ENCODE data around the gene ARHGAP4. TPM values are rescaled to one million over a fixed set of nuclear protein-coding genes. Genes with fewer than 3 reads are reported as not detected.

The ARHGAP4 gene
- total and polyA plus RNA-seq, 8 donors = 21.9 to 96.2 (median 26.3) TPM

GRCh38 chrX:153926858-153927671 is 1.0 kb upstream of the ARHGAP4 start:
- DNase-seq (peak; percentile 17 to 86 (median 64)), ATAC-seq (peak; percentile 8)
- H3K36me3 ChIP-seq = peaks cover 0 to 22% of the 10 kb centered on the region in 2 donors
- no peak for TF ChIP-seq CTCF (IDR thresholded peaks at IDR 0.05)
- no peaks in the 10 kb centered on the region for H3K27me3 ChIP-seq
- H3K4me1 ChIP-seq = peaks cover 4 to 38% of the 10 kb centered on the region in 2 donors
- peak overlapping the region; percentile 35 to 57 for H3K4me3 ChIP-seq
- H3K27ac ChIP-seq = peak overlapping the region; percentile 96 to 97
- intact Hi-C loops (cut with DNase I) = no loop called here
- H3K9me3 ChIP-seq = no peaks in the 10 kb centered on the region

- DNase-seq (no peak), ATAC-seq (no peak)
- Histone ChIP-seq H3K27ac (peak overlapping the region; percentile 96 to 97), H3K9me3 (no peaks in the 10 kb centered on the region), H3K4me3 (peak overlapping the region in 1 of 2 donors; percentile 57), H3K27me3 (no peaks in the 10 kb centered on the region), H3K36me3 (peaks cover 0 to 17% of the 10 kb centered on the region in 2 donors), H3K4me1 (peaks cover 4 to 43% of the 10 kb centered on the region in 2 donors)
- TF ChIP-seq CTCF (IDR thresholded peaks at IDR 0.05) = no peak
- intact Hi-C loops (cut with DNase I) = no loop called here
These were observed 441 bp upstream of the ARHGAP4 start for GRCh38 chrX:153926552-153926857.

GRCh38 chrX:153925387-153925738 is 701 bp downstream of the ARHGAP4 start:
- no peaks in the 10 kb centered on the region for H3K9me3 ChIP-seq

GRCh38 chrX:153924149-153924861 is 1.8 kb downstream of the ARHGAP4 start:
- peak in 1 of 2 donors; percentile 20 for TF ChIP-seq CTCF (IDR thresholded peaks at IDR 0.05)
- Histone ChIP-seq H3K4me1 (peaks cover 4 to 40% of the 10 kb centered on the region in 2 donors), H3K27ac (peak overlapping the region; percentile 67 to 97), H3K4me3 (peak overlapping the region in 1 of 2 donors; percentile 57), H3K27me3 (no peaks in the 10 kb centered on the region), H3K9me3 (no peaks in the 10 kb centered on the region), H3K36me3 (peaks cover 0 to 17% of the 10 kb centered on the region in 2 donors)
- ATAC-seq (no peak), DNase-seq (peak in 2 of 4 donors; percentile 44 to 57)
- intact Hi-C loops (cut with DNase I) = no loop called here

More at GRCh38 chrX:153925387-153925738, 701 bp downstream of the ARHGAP4 start:
- ATAC-seq (no peak), DNase-seq (no peak)
- H3K27ac ChIP-seq = peak overlapping the region; percentile 67 to 97
- peaks cover 4 to 44% of the 10 kb centered on the region in 2 donors for H3K4me1 ChIP-seq
- intact Hi-C loops (cut with DNase I) = no loop called here
- H3K36me3 ChIP-seq = peaks cover 0 to 14% of the 10 kb centered on the region in 2 donors
- H3K27me3 ChIP-seq = no peaks in the 10 kb centered on the region
- H3K4me3 ChIP-seq = peak overlapping the region in 1 of 2 donors; percentile 57
- no peak for TF ChIP-seq CTCF (IDR thresholded peaks at IDR 0.05)

Measured in left lung (tissue), 10 donors.